Measurements from ENCODE around the gene CRYBB3. TPM values are rescaled to one million over a fixed set of nuclear protein-coding genes. Genes with fewer than 3 reads are reported as not detected.
A peak's percentile ranks its signal among the peaks of the same experiment; 100 is the strongest.
"Not testable (repeated sequence)": the region's sequence is repeated elsewhere in the genome, so short reads cannot be mapped to it uniquely, and the experiment has no call there.

Gene CRYBB3
- total and polyA plus RNA-seq, 2 donors: 0.09 to 1.2 TPM

DNA sequence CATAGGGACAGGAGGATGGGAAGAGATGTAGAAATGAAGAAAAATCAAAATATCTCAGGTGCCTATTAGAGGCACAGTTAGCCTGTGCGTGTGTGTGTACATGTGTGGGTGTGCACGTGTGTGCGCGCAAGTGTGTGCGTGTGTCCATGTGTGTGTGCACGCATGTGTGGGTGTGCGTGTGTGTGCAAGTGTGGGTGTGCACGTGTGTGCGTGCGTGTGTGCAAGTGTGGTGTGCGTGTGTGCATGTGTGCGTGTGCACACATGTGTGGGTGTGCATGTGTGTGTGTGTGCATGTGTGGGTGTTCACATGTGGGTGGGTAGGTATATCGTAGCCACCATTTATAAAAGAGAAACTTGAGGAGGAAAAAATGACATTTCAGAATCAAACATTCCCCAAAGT lies 29.2 kb downstream of the CRYBB3 start:
- Histone ChIP-seq H3K36me3 (ENCODE audit: control insufficient read depth in 2 of 2, insufficient read depth in 2 of 2, low read length in 1 of 2) (no peaks in the 10 kb centered on the region), H3K4me1 (ENCODE audit: control insufficient read depth in 2 of 2, insufficient read depth in 2 of 2, low read length in 2 of 2) (no peaks in the 10 kb centered on the region), H3K4me3 (ENCODE audit: low read length in 2 of 2) (no peak overlapping the region), H3K27me3 (ENCODE audit: control insufficient read depth in 2 of 2, insufficient read depth in 1 of 2, low read length in 1 of 2) (no peaks in the 10 kb centered on the region), H3K9me3 (ENCODE audit: control insufficient read depth in 2 of 2, insufficient read depth in 1 of 2, low read length in 1 of 2) (no peaks in the 10 kb centered on the region), H3K27ac (ENCODE audit: low read depth in 1 of 2, low read length in 1 of 2) (no peak overlapping the region)
- WGBS: 85% methylated on average over 13 of the region's 13 CpGs
- DNase-seq (ENCODE audit: low read depth in 6 of 9, low spot score in 9 of 9): no peak

- 73% methylated on average over 2 of the region's 2 CpGs for WGBS
- not testable (repeated sequence) for H3K27ac ChIP-seq (ENCODE audit: low read depth in 1 of 2, low read length in 1 of 2); DNase-seq (ENCODE audit: low read depth in 6 of 9, low spot score in 9 of 9); H3K36me3 ChIP-seq (ENCODE audit: control insufficient read depth in 2 of 2, insufficient read depth in 2 of 2, low read length in 1 of 2); H3K4me3 ChIP-seq (ENCODE audit: low read length in 2 of 2); H3K27me3 ChIP-seq (ENCODE audit: control insufficient read depth in 2 of 2, insufficient read depth in 1 of 2, low read length in 1 of 2); H3K9me3 ChIP-seq (ENCODE audit: control insufficient read depth in 2 of 2, insufficient read depth in 1 of 2, low read length in 1 of 2); H3K4me1 ChIP-seq (ENCODE audit: control insufficient read depth in 2 of 2, insufficient read depth in 2 of 2, low read length in 2 of 2)
Observed at GRCh38 chr22:25230760-25231159, 31.1 kb downstream of the CRYBB3 start.

- H3K4me3 ChIP-seq (ENCODE audit: low read length in 2 of 2): no peak overlapping the region
- H3K27me3 ChIP-seq (ENCODE audit: control insufficient read depth in 2 of 2, insufficient read depth in 1 of 2, low read length in 1 of 2): peaks cover 0 to 15% of the 10 kb centered on the region in 2 donors
- H3K36me3 ChIP-seq (ENCODE audit: control insufficient read depth in 2 of 2, insufficient read depth in 2 of 2, low read length in 1 of 2): no peaks in the 10 kb centered on the region
- 83% methylated on average over 5 of the region's 5 CpGs for WGBS
- no peaks in the 10 kb centered on the region for H3K4me1 ChIP-seq (ENCODE audit: control insufficient read depth in 2 of 2, insufficient read depth in 2 of 2, low read length in 2 of 2)
- H3K27ac ChIP-seq (ENCODE audit: low read depth in 1 of 2, low read length in 1 of 2): no peak overlapping the region
- no peaks in the 10 kb centered on the region for H3K9me3 ChIP-seq (ENCODE audit: control insufficient read depth in 2 of 2, insufficient read depth in 1 of 2, low read length in 1 of 2)
- no peak for DNase-seq (ENCODE audit: low read depth in 6 of 9, low spot score in 9 of 9)
Observed at GRCh38 chr22:25232301-25232700, 32.6 kb downstream of the CRYBB3 start.

DNA sequence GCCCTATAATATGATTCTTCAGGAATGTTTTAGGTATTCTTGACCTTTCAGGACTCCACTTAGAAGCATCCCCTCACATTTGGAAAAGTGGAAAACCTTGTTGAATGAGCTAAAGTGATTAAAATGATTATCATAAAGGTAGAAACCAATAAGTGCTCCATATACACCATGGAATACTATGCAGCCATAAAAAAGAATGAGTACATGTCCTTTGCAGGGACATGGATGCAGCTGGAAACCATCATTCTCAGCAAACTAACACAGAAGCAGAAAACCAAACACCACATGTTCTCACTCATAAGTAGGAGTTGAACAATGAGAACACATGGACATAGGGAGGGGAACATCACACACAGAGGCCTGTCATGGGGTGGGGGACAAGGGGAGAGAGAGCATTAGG lies 34.0 kb downstream of the CRYBB3 start:
- H3K27me3 ChIP-seq (ENCODE audit: control insufficient read depth in 2 of 2, insufficient read depth in 1 of 2, low read length in 1 of 2): peaks cover 0 to 19% of the 10 kb centered on the region in 2 donors
- not testable (repeated sequence) for H3K4me3 ChIP-seq (ENCODE audit: low read length in 2 of 2); H3K36me3 ChIP-seq (ENCODE audit: control insufficient read depth in 2 of 2, insufficient read depth in 2 of 2, low read length in 1 of 2); H3K4me1 ChIP-seq (ENCODE audit: control insufficient read depth in 2 of 2, insufficient read depth in 2 of 2, low read length in 2 of 2); H3K27ac ChIP-seq (ENCODE audit: low read depth in 1 of 2, low read length in 1 of 2); DNase-seq (ENCODE audit: low read depth in 6 of 9, low spot score in 9 of 9); H3K9me3 ChIP-seq (ENCODE audit: control insufficient read depth in 2 of 2, insufficient read depth in 1 of 2, low read length in 1 of 2)

- H3K4me1 ChIP-seq (ENCODE audit: control insufficient read depth in 2 of 2, insufficient read depth in 2 of 2, low read length in 2 of 2): no peaks in the 10 kb centered on the region
- H3K36me3 ChIP-seq (ENCODE audit: control insufficient read depth in 2 of 2, insufficient read depth in 2 of 2, low read length in 1 of 2): no peaks in the 10 kb centered on the region
- no peaks in the 10 kb centered on the region for H3K9me3 ChIP-seq (ENCODE audit: control insufficient read depth in 2 of 2, insufficient read depth in 1 of 2, low read length in 1 of 2)
- WGBS: 15% methylated on average over 30 of the region's 30 CpGs
- no peak overlapping the region for H3K4me3 ChIP-seq (ENCODE audit: low read length in 2 of 2)
- no peak overlapping the region for H3K27ac ChIP-seq (ENCODE audit: low read depth in 1 of 2, low read length in 1 of 2)
- DNase-seq (ENCODE audit: low read depth in 6 of 9, low spot score in 9 of 9): peak; percentile 14 to 69 (median 37)
- H3K27me3 ChIP-seq (ENCODE audit: control insufficient read depth in 2 of 2, insufficient read depth in 1 of 2, low read length in 1 of 2): peaks cover 0 to 19% of the 10 kb centered on the region in 2 donors
Observed at GRCh38 chr22:25235547-25236290, 36.1 kb downstream of the CRYBB3 start.

- Histone ChIP-seq H3K4me3 (ENCODE audit: low read length in 2 of 2) (no peak overlapping the region), H3K36me3 (ENCODE audit: control insufficient read depth in 2 of 2, insufficient read depth in 2 of 2, low read length in 1 of 2) (no peaks in the 10 kb centered on the region), H3K4me1 (ENCODE audit: control insufficient read depth in 2 of 2, insufficient read depth in 2 of 2, low read length in 2 of 2) (no peaks in the 10 kb centered on the region), H3K9me3 (ENCODE audit: control insufficient read depth in 2 of 2, insufficient read depth in 1 of 2, low read length in 1 of 2) (no peaks in the 10 kb centered on the region), H3K27me3 (ENCODE audit: control insufficient read depth in 2 of 2, insufficient read depth in 1 of 2, low read length in 1 of 2) (peaks cover 0 to 19% of the 10 kb centered on the region in 2 donors), H3K27ac (ENCODE audit: low read depth in 1 of 2, low read length in 1 of 2) (no peak overlapping the region)
- DNase-seq (ENCODE audit: low read depth in 6 of 9, low spot score in 9 of 9): no peak
- 93% methylated on average over 6 of the region's 6 CpGs for WGBS
Observed at GRCh38 chr22:25236417-25236816, 36.8 kb downstream of the CRYBB3 start.

GRCh38 chr22:25237503-25237902 lies 37.8 kb downstream of the CRYBB3 start:
- Histone ChIP-seq H3K27ac (ENCODE audit: low read depth in 1 of 2, low read length in 1 of 2) (no peak overlapping the region), H3K4me3 (ENCODE audit: low read length in 2 of 2) (no peak overlapping the region), H3K4me1 (ENCODE audit: control insufficient read depth in 2 of 2, insufficient read depth in 2 of 2, low read length in 2 of 2) (no peaks in the 10 kb centered on the region), H3K36me3 (ENCODE audit: control insufficient read depth in 2 of 2, insufficient read depth in 2 of 2, low read length in 1 of 2) (no peaks in the 10 kb centered on the region), H3K9me3 (ENCODE audit: control insufficient read depth in 2 of 2, insufficient read depth in 1 of 2, low read length in 1 of 2) (no peaks in the 10 kb centered on the region), H3K27me3 (ENCODE audit: control insufficient read depth in 2 of 2, insufficient read depth in 1 of 2, low read length in 1 of 2) (peaks cover 0 to 19% of the 10 kb centered on the region in 2 donors)
- no peak for DNase-seq (ENCODE audit: low read depth in 6 of 9, low spot score in 9 of 9)
- 93% methylated on average over 4 of the region's 4 CpGs for whole genome bisulfite sequencing

DNA sequence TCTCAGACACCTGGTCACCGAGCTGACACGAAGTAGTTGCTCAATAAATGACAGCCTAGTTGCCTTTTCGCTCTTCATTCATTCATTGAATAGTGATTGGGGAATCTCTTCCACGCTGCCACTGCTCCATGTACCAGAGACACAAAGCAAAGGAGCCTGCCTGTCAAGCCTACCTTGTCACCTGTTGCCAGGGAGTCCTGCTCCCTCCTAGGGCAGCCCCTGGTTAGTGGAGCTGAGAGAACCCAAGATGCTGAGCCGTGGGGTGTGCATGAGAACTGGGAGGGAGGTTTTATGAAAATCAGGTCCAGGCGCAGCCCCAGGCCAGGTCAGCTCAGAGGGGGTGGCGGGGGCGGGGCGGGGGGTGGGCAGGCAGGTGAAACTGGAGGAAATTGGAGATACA lies 38.4 kb downstream of the CRYBB3 start:
- H3K4me3 ChIP-seq (ENCODE audit: low read length in 2 of 2); H3K36me3 ChIP-seq (ENCODE audit: control insufficient read depth in 2 of 2, insufficient read depth in 2 of 2, low read length in 1 of 2); H3K9me3 ChIP-seq (ENCODE audit: control insufficient read depth in 2 of 2, insufficient read depth in 1 of 2, low read length in 1 of 2); H3K27ac ChIP-seq (ENCODE audit: low read depth in 1 of 2, low read length in 1 of 2); H3K4me1 ChIP-seq (ENCODE audit: control insufficient read depth in 2 of 2, insufficient read depth in 2 of 2, low read length in 2 of 2); DNase-seq (ENCODE audit: low read depth in 6 of 9, low spot score in 9 of 9): not testable (repeated sequence)
- peaks cover 0 to 19% of the 10 kb centered on the region in 2 donors for H3K27me3 ChIP-seq (ENCODE audit: control insufficient read depth in 2 of 2, insufficient read depth in 1 of 2, low read length in 1 of 2)
- WGBS: 76% methylated on average over 9 of the region's 9 CpGs

GRCh38 chr22:25255169-25255568 lies 55.5 kb downstream of the CRYBB3 start:
- 83% methylated on average over 1 of the region's 1 CpG for WGBS
- H3K4me1 ChIP-seq (ENCODE audit: control insufficient read depth in 2 of 2, insufficient read depth in 2 of 2, low read length in 2 of 2); DNase-seq (ENCODE audit: low read depth in 6 of 9, low spot score in 9 of 9); H3K27ac ChIP-seq (ENCODE audit: low read depth in 1 of 2, low read length in 1 of 2); H3K4me3 ChIP-seq (ENCODE audit: low read length in 2 of 2); H3K36me3 ChIP-seq (ENCODE audit: control insufficient read depth in 2 of 2, insufficient read depth in 2 of 2, low read length in 1 of 2); H3K27me3 ChIP-seq (ENCODE audit: control insufficient read depth in 2 of 2, insufficient read depth in 1 of 2, low read length in 1 of 2); H3K9me3 ChIP-seq (ENCODE audit: control insufficient read depth in 2 of 2, insufficient read depth in 1 of 2, low read length in 1 of 2): not testable (repeated sequence)
